HG02678 (cell line): ENCODE results near the gene SLC38A6.
"Not testable (repeated sequence)": the region's sequence is repeated elsewhere in the genome, so short reads cannot be mapped to it uniquely, and the experiment has no call there.

ENCODE experiments used
- ATAC-seq: cut with Tn5 transposase; IDR thresholded peaks from one replicate; pipeline ENCODE4 v1.9.1; 2021; ENCODE audit warnings: mild to moderate bottlenecking, moderate library complexity; ENCODE audit not compliant: unreplicated experiment

SLC38A6 gene

DNA sequence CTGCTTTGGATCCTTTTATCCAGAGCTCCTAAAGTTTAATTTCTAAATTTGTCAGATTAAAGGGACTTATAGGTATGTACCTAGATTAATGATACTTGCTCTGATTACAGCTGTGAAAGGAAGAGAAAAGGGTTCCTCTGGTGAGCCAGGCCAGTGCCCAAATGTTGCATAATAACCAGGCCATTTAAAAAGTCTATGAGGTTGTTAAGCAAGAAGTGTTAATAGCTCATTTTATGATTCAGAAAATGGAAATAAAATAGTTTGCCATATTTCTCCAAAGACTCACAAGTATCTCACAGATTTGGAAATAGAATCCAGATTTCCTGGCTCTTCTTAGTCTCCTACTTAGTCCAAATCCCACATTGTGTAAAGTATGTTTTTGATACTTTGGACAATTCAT, 67.6 kb downstream of the SLC38A6 start:
- no peak for ATAC-seq

DNA sequence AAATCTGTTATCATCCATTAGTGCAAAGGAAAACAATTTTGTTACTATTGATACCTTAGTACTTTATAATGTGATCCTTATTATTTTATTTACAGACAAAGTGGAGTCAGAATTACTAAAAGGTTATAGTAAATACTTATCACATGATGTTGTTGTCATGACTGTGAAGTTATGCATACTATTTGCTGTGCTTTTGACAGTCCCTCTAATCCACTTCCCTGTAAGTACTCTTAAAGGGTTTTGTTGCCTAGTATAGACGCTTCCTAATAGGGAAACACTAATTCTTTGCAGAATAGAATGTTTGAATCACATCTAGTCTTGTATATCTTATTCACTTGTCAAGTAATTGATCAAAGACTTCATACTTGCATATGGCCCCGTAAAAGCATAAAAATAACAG, 69.4 kb downstream of the SLC38A6 start:
- ATAC-seq, result no peak

DNA sequence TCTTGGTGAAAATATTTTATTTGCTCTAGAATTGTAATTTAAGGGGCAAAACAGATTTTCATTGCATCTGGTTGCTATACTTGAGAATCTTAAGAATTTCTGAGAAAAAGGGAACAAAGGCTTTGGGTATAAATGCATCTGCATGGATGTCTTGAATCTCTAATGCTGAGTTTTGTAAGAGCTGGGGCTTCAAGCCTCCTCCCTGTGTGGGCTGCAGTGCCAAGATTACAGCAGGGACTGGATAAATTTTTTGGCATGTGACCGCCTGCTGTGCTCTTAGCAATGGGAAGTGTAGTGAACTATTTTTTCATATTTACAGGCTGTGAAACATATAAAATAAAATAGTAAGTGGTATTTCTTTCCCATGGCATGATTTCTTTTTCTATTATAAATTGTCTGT, 70.0 kb downstream of the SLC38A6 start:
- ATAC-seq, result no peak

DNA sequence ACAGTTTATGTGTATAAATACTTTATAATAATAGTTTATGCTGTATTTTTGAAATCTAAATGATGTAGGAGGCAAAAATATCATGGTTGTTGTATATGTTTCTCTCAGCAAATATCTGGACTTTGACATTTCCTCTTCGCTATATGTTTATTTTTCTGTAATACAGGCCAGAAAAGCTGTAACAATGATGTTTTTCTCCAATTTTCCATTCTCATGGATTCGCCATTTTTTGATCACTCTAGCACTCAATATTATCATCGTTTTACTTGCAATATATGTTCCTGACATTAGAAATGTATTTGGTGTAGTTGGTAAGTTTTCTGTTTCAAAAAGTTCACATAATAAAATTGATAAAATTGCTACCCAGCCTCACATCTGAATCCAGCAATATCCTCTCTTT, 70.6 kb downstream of the SLC38A6 start:
- ATAC-seq, result no peak

DNA sequence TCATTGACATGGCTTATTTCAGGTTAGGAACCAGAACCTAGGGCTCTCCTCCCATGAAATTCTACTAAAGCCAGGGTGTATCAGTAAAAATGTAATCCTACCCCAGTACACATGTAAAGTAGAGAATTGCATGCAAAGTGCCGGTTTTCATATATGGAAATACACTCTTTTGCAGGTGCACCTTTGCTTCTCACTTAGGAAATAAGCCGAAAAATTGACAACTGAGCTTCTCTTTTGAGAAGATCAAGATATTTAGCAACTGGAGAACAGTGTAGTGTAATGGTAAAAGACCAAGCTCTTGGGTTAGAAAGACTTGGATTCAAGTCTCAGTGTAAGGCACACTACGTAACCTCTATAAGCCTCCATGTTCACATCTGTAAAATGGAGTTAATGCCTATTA, 82.4 kb downstream of the SLC38A6 start:
- ATAC-seq, result no peak

DNA sequence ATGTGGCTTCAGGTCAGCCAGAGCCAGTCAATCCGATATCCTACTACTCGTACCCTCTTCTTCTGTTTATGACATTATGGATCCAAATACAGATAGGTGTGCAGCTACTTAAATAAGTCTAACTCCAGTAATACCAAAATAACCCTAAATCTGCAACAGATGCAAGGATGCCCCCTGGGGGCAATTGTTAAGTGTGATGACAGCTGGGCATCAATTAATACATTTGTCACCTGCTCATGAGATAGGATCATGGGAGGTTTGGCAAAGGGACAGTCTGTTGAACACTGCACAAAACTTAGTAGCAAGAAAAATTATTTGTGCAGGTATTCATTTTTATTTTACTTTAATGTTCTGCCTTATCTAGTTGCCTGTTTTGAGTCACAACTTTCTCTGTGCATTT, 83.2 kb downstream of the SLC38A6 start:
- no peak for ATAC-seq

DNA sequence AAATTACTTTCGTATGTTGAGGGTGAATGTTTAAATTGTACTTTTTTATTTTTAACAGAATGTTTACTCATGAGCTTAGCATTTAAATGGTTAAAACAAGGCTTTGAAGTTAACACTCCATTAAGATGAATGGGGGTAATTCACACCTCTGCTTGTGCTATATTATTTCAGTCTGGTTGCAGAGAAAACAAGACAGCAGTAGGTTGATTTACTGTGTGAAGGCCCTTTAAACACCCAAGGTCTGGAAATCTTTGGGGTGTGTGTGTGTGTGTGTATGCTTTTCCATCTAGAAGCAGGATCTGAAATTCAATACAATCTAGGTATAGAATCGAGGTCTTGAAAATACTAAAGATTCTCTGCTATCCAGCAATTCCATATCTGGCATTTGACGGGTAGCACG, 83.8 kb downstream of the SLC38A6 start:
- no peak for ATAC-seq

DNA sequence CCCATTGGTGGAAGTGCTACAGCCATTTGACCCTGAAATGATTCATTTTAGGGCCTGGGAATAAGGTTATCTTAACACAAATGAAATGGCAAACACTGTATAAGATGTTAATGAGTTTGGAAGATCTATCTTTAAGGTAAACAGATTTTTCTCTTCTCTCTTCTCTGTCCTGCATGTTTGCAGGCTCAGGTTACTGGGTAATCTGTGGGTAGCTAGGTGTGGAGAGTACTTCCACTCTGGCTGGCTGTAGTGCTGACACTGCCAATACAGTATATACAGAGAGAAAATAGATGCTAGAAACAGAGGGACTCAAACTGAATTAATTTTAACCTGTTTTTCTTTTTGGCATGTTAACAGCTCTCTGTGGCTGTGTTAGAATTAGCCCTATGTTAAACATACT, 84.6 kb downstream of the SLC38A6 start:
- ATAC-seq, result no peak

DNA sequence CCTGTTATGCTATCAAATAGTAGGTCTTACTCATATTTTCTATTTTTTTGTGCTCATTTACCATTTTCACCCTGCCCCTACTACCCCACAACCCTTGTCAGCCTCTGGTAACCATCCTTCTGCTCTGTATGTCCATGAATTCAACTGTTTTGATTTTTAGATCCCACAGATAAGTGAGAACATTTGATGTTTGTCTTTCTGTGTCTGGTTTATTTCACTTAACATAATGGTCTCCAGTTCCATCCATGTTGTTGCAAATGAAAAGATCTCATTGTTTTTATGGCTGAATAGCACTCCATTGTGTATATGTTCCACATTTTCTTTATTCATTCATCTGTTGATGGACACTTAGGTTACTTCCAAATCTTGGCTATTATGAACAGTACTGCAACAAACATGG, 91.4 kb downstream of the SLC38A6 start:
- not testable (repeated sequence) for ATAC-seq

DNA sequence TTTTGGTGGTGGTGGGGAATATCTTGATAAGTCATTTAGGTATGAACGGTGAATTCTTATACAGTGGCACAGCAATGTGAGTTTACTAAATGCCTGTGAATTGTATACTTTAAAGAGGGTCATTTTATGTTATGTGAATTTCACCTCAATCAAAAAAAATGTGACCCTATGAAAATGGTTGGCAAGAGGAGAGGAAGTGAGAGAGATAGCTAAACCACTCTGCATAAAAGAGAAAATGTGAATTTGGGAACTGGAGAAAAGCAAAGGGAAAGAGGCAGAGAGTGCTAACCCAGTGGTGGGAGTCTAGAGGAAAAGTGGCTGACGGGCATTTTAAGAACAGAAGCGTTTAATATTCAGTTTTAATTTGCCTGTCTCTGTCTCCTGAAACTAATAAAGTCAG, 93.8 kb downstream of the SLC38A6 start:
- ATAC-seq, result no peak

DNA sequence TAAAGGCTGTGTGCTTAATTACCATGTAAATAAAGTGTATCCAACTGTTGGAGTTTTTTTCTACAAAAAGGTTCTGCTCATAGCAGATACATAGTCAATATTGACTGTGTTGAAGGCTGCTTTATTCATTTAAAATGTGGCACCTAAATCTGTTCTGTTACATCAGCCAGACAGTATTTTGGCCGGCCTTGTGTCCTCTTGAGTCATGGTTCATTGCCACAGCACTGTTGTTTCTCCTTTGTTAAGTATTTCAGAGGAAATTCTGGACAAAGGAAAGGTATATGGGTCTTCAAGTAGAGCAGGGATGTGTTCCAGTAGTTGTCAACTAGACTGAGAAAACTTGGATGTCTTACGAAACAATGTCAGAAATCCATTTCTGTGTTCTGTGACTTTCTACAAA, 95.5 kb downstream of the SLC38A6 start:
- no peak for ATAC-seq

DNA sequence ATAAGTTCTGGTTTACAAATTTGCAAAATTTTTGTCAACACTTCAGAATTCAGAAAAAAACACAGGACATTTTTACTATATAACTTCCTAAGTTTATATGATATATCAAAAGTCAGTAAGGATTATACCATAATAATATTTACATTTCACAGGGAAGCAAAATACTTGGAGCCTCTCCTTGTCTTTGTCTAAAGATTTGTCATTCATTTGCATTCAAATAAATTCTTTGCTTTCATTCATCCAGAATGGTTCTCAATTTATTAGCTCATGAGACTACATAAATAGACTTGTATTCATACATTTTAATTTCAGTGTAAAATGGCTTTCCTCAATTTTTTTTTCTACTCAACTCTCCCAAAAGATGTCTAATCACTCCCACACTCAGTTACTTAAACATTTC, 96.4 kb downstream of the SLC38A6 start:
- ATAC-seq, result no peak

DNA sequence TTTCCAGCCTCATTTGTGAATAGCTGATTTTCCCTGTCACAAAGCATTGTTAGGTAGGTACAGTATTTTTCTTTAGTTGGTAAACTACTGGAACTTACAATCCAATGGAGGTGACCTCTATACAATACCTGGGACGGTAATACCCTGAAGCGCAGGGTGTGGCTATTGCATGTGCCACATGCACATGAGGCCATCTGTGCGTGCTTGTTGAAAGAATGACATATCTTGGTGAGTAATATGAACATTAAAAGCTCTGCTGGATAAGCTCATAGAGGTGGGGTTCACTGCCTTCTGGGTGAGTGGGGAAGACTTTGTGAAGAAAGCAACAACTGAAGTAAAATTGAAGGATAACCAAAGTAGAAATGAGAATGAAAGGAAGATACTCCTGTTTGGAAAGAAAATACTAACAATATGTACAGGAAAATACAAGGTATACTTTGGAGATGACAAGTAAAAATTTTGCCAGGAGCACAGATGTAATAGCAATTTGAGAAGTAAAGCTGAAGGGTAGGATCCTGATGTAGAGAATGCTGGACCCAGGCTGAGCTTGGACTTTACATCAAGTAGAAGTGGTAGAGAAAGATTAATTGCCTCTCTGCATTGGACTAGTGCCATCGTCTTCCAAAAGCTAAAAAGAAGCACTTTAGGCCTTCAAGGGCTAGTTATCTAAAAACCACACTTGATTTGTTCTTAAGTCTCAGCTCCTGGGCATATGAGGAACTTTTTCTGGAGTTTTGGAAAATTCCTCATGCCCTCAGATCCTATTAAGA, 97.1 kb downstream of the SLC38A6 start:
- ATAC-seq, result no peak

DNA sequence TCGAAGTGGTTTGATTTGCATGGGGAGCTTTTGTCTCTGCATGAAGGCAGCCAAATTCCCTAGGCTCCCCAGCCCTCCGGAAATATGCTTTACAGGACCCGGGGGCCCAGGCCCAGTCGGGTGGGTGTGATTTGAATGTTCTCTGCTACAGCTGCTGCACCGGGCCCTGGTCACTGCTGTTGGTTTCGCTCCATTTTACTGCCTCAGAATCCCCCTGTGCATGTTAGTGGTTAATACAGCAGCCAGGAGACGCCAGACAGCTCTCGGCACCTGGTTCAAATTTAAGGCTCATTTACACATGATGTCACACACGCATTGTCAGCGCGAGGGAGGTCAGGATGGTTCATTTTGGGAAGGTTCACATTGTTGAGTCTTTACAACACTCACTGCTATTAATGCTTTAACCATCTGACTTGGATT, 99.6 kb downstream of the SLC38A6 start:
- ATAC-seq, result peak; percentile 91

DNA sequence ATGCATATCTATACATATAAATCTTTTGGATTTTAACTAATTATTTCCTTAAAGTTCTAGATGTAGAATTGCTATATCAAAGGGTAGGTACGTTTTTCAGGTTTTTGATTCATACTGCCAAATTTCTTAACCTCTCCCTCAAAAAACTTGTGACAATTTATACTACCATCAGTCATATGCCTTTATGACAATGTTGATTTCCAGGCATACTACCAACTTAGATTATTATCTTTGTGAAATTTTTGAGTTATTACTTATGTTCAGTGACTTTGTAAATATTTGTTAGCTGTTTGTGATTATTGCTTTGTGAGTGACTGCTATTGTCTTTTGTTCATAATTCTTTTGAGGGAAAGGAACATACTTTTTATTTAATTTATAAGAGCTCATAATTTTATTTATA, 107.0 kb downstream of the SLC38A6 start:
- no peak for ATAC-seq

DNA sequence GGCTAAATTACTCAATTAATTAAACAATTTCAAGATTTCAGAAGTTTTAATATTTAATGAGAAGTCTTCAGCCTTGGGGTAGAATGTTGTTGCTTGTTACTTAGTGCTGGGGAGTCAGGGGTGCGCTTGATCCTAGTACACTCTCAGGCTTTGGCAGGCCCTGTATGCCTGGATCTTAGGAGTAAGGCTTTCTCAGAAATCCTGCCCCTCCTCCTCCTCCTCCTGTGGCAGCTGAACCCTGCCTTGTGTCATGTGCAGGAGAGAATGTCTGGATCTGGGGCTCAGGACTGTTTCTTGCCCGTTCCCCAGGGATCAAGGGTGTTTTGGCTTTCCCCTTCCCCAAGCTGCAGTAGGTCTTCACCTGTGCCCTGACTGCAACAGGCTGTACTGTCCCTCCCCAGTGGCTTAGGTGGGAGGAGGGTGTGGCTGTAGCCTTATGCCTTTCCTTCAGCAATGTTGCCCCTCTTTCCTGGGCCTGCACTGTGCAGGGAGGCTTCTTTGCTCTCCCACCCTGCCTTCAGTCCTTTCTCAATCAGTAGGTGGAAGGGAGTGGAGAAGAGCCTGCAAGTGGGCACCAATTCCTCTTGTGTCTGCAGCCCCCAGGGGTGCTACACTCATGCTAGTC, 108.2 kb downstream of the SLC38A6 start:
- no peak for ATAC-seq

DNA sequence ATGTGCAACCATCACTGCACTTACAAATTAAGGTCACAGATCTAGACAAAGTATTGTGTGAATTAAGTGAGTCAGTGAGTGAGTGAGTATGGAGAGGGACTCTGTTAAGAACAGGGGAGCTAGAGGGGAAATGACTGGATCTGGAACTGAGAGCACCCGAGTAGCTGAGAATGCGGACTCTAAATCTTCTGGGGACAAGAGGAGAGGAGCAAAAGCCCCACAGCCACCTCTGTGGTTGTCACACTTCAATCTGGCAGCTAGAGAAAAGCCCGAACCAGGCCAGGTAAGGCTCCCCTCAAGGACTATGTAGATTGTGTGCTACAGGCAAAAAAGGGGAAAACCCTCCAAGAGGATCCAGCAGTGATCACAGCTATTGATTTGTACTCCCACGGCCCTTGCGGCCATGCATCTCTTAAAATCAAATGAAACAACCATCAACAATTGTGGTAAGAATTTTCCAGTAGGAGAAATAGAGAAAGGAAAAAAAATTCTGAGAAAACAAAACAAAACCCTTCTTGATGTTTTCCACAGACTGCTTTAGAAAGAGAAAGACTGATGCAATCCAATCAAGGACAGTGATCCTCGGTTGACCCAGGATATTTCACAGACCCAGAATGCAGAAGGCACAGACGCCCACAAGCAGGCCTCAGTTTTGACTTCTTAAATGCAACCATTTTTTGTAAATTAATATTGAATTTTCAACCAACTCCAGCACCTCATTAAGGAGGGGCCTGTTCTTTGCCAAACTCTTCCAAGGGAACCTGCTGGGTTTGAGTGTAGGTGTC, 109.6 kb downstream of the SLC38A6 start:
- peak; percentile 68 for ATAC-seq

DNA sequence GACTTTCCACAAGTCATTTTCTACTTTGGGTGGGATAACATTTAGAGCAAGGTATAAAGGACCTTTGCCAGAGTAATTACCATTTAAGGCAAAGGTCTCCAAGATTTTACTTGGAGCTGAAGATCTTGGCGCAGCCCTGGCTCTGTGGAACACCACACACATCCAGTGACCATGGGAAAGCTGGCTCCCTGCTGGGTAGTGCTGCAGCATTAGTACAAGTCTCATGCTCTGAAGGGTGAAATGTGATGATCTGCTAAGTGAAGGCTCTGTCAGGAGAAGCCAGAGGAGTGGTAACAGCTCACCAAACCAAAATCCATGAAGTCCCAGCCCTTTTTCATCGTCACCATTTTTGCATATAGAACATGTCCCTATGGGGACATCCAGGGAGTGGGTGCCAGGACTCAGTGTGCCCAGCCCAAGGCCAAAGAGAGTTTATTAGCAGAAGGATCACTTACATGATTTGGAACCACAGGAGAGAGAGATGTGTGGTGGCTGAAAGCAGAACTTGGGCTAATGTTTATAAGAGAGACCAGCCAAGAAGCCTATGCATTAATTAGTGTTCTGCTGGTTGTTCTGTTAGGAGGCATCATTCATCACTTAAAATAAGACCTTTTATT, 110.7 kb downstream of the SLC38A6 start:
- ATAC-seq, result no peak

DNA sequence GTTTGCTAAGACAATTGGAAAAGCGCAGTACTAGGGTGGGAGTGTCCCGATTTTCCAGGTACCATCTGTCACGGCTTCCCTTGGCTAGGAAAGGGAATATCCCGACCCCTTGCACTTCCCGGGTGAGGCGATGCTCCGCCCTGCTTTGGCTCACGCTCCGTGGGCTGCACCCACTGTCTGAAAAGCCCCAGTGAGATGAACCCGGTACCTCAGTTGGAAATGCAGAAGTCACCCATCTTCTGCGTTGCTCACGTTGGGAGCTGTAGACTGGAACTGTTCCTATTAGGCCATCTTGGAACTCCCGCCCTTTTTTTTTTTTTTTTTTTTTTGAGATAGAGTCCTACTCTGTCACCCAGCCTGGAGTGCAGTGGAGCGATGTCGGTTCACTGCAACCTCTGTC, 117.1 kb downstream of the SLC38A6 start:
- not testable (repeated sequence) for ATAC-seq

DNA sequence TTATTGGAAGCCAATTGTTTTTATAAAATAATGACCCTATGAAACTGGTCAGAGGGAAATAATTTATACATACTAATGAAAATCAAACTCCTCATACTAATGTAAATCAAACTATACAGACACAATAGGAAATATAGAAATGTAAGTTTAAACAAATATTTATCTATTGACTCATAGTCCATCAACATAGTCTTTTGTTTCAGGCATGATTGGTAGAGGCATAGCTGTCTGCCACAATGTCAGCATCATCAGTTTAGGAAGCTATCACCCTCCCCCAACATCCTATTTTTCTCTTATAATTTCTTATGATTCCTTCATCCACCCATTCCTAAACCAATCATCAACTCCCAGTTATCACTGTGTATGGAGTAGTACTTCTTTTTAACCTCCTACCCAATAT, 117.7 kb downstream of the SLC38A6 start:
- ATAC-seq, result no peak

DNA sequence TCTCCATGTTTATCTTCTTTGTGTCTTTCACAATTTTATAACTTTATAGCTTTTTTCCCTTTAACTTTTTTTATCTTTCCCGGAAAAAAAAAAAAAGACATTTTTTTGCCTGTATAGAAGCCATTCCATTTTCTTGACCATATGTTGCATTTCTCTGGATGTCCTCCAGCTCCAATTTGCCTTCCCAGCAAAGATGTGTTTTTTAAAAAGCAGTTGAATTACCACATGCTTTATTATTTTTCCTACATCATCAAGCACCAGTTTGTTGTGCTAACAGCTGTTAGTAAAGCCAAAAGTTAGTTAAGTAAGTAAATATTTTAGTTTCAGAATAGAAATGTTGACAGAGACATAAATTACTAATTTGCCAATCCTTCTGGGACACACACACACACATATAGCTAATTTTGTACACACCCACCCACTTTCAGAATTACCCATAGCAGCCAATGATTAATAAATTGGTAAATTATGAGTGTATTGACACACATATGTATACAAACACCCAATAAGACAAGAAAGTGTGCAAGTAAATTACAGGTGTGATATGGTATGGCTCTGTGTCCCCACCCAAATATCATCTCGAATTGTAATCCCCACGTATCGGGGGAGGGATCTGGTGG, 118.3 kb downstream of the SLC38A6 start:
- no peak for ATAC-seq
